Stimulated activated CD4-positive, alpha-beta T cell treated with anti-CD3 and anti-CD28 coated beads, Interleukin-2, amount 100 ng/mL, for 48 hours (primary cell): ENCODE results near the gene GSE1.

ENCODE experiments used
- DNase-seq, 2 donors: peaks; one replicate each; pipeline ENCODE4 v3.0.0-alpha.2; 2020

GSE1 gene

DNA sequence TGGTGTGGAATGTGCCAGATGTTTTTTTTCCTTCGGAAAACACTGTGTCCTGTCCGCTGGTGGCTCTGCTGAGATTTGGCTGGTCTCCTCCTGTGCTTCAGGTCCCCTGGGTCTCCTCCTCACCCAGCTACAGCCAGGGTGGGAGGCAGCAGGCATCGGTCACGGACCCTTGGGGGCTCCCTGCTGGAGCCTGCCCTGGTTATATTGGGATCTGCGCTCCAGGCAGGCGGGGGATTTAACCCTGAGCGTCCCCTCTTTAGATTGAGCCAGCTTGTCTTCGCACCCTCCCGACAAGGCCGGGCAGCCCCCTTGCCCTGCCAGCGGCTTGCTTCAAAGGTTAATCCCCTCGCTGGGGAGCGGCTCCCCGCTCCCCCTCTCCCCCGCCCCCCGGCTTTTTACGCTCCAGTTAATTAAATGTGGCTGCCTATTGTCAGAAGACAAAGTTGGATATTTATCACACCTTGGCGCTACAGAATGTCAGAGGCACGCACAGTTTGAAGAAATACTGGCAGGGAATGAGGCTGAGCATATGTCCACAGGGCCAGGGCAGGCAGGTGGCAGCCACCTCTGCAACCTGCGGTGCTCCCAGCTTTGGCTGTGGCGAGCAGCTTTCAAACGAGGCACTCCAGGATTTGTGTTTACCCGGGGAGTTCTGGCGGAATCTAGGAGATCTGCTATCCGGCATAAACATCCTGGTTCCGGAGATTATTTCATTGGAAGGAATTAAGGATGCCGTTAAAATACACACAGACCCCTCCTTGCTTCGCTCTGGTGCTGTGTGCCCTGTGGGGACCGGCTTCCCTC lies 38.2 kb upstream of the GSE1 start:
- no peak for DNase-seq

DNA sequence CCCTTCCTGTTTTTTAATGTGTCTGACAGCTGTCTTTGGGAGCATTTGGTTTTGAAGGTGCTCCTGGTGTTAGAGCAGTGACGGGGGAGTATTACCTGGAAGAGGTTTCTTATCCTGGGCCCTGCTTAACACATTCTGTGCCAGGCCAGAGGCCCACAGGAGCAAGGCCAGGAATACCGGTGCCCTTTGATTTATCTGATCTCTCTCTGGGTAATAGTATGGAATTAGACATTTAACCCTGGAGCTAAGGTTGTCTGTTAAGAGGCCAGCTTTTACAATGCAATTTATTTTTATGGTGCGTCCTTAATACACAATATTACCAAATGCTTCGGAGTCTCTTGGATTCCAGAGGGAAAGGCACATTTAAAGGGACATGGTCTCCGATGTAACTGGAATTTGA lies 37.2 kb upstream of the GSE1 start:
- DNase-seq, result no peak

DNA sequence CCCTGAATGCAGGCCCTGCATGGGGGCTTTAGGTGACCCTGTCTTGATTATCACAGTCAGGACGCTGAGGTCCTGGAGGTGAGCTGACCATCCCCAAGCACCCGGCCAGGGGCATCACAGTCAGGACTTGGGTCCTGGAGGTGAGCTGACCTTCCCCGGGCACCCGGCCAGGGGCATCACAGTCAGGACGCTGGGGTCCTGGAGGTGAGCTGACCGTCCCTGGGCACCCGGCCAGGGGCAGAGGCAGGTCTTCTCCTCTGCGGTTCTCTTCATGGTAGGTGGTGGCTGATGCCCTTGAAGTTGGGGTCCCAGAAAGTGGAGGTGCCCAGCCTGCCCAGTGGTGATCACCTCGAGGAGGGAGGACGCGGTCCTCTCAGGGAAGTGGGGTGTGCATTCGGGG lies 36.2 kb upstream of the GSE1 start:
- no peak for DNase-seq

DNA sequence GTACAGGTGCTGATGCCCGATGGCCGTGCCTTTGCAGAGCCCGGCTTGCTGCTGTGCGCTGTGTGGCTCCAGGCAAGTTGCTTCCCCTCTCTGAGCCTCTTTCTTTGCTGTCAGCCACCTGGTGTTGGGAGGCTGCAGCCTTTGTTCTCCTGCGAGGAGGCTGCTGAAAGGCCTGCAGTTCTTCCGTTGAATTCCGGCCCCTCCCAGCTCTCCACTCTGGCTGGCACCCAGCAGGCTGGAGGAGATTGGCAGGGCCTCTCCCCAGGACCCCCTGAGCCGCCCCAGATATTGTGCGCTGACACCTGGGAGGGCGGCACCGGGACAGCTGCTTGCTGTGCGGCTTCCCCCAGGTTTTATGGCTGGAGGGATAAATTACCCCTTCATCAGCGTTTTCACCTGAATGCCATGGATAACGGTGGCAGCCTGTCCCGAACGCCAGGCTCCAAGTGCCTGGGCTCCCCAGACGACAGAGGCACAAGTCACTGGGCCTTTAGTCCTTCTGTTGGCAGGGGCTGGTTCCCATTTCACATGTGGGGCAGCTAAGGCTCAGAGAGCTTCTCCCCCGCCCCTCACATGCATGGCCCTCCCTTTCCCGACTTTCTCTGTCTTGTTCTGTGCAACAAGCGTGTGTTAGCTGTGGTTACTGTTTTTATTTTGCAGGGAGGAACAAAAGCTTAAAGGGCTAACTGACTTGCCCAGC lies 35.1 kb upstream of the GSE1 start:
- no peak for DNase-seq

DNA sequence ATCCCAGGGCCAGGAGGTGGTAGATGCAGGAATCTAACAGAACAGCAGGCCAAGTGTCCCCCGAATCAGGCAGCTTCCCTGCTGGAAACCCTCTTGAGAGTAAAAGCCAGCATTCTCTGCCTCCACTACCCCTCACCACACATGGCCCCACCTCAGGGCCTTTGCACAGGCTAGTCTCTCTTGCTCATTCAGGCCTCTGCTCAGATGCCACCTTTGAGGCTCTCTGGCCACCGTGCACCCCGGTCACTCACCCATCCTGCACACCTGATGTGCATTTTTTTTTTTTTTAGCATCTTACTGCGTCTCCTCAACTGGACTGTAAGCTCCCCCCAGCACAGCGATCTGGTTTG lies 34.5 kb upstream of the GSE1 start:
- DNase-seq, result no peak

DNA sequence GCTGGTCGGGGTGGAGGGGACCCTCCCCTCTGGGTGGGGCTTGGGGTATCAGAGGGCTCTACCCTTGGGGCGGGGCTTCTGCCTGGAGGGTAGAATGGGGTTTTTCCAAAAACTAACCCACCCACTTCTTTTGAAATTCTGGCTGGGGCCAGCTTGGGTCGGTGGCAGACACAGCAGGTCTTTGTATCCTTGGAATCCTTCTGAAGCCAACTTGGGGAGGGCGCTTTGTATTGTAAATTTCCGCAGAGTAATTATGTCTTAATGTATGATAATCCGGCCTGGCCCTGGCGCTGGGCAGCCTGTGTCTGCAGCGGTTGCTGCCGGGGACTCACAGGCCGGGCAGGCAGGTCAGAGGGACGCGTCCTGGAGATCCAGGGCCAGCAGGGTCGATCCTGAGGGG lies 33.9 kb upstream of the GSE1 start:
- no peak for DNase-seq

DNA sequence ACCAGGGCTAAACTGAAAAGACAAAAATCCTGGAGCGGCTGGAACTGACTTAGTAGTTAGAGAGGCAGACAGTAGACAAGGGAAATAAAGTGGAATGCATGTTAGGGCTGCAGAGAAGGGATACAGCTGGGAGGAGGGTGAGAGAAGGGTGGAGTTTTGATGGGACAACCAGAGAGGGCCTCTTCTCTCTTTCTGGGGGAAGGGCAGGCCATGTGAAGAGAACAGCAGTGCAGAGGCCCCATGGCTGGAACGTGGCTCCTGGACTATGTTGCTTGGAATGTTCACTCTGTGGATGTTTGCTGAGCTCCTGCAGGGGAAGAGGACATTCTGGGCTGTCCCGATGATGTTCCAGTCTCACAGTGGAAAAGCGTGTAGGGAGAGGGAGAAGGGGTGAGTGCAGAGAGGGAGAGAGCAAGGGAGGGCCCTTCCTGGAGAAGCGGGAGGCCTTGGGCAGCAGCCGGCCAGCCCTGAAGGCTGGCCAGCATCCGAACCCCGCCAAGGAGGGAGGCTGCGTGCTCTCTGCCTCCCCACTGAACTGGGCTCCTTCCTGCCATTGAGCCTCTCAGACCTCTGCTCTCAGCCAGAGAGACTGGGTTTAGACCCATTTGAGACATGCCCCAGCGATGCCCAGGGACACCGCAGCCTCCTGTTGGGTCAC lies 33.1 kb upstream of the GSE1 start:
- no peak for DNase-seq

DNA sequence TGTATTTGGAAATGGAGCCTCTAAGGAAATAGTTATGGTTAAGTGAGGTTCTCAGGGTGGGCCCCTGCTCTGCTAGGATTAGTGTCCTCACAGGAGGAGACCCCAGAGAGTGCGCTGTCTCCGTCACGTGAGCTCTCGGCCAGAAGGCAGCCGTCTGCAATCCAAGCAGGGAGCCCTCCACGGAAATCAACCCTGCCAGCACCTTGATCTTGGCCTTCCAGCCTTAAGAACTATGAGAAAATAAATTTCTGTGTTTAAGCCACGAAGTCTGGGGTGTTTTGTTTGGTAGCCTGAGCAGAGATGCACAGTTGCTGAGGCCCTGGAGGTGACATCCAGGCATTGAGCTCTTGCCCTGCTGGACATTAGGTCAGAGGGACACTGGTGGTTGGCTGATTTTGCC lies 32.4 kb upstream of the GSE1 start:
- no peak for DNase-seq

DNA sequence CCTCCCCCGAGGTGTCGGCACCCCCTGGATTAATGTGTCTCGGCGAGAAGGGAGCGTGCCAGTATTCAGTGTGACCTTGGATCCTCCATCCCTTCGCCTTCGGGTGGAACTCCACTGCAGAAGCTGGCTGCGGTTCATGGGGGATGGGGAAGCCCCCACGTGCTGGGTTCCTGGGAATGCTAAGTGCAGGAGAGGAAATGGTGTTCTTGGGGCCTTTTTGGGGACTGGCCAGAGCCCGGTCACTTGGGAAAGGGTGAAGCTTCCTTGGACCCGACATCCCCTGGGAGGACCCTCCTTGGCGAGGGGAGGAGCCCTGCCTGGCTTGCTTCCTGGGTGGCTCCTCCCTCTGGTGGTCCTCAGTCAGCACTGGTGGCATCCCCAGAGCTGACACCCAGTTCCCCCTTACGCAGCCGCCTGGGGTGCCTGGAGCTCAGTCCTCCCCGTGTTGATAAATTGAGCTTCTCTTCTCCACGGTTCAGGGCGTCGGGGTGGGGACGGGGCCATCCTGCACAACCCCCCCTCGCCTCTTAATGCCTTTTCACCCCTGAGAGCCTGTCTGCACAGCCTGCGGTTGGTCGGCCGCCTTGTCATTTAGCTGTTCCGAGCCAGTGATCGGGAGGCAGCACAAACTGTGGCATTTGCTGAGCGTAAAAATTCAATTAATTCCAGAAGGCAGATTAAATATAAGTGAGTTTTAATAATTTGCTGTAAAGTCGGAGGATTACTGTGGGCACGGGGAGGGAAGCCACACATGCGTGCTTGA lies 30.7 kb upstream of the GSE1 start:
- DNase-seq, result no peak

DNA sequence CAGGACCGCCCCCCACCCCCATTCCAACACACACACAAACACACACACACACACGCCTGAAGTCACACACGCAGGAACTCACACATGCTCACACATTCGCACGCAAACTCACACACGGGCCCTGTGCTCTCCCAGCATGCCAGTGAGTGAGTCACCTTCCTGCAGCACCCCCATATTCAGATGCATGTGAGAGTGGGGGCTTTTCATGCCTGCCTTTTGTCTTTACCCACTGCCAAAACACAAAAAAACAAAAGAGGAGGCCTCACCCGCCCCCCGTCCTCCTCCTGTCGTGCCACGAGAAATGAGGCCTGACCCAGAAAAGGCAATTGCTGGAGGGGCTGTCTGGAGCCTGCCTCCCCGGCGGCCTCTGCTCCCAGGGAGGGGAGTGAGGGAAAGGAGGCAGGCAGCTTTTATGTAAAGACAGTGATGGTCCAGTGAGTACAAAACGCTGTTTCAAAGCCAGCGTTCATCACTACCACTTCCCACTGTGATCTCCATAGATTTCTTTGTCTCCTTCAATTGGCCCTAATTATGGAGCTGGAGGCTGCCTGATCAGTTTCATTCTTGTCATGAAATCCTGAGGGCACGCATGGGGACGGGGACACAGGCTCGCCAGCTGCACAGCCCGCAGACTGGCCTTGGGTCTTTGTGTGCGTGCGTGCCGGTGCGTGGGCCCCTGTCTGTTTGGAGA lies 29.5 kb upstream of the GSE1 start:
- no peak for DNase-seq

DNA sequence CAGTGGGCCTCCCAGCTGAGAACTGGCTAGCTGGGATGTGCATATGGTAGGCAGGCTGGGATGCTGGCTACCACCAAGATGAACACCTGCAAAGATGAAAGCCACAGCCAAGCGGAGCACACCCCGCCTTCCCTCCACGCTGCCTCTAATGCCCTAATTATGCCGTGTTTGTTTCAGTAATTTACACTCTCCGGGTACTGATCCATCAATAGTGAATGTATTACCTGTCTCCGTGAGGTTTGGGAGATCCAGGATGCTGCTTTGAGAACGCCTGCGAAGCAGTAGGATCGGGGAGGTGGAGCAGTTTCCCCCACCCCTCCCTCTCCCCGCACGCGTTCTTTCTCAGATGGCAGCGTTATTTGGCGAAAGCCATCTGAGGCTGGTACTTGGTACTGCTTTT lies 28.9 kb upstream of the GSE1 start:
- DNase-seq, result no peak

DNA sequence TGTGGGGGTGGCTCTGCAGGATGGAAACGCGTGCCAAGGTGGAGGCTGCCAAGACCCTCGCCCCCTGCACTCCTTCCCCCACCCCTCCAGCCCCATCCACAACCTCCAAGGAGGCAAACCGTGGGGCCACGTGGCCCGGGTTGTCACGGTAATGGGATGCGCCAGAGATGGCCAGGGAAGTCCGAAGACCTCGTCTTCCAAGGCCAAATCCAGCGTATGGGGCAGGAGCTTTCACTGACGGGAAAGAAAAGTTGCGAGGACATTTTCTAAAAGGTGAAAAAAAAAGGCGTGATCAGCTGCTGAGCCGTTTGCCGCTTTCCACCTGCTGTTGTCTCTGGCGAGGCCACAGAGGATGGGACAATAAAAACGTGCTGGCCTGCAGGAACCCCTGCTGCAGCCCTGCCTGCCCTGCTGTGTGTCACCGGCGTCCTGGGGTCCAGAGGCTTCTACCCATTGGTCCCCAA lies 28.3 kb upstream of the GSE1 start:
- DNase-seq, result no peak

DNA sequence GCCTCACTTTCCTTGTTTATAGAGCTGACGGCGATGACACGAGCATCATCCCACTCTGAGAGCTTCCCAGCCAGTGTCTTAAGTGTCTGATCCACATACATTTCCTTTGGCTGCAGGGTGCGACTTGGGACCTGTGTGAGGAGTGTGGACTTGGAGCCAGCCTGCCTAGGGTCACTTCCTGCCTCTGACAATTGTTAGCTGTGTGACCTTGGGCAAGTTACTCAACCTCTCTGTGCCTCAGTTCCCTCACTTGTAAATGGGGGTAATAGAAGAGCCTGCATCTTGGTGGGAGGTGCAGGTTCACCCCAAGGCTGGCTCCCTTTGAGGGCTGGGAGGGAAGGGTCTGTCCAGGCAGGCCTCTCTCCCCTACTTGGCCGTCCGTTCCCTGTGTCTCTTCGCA lies 27.4 kb upstream of the GSE1 start:
- no peak for DNase-seq

DNA sequence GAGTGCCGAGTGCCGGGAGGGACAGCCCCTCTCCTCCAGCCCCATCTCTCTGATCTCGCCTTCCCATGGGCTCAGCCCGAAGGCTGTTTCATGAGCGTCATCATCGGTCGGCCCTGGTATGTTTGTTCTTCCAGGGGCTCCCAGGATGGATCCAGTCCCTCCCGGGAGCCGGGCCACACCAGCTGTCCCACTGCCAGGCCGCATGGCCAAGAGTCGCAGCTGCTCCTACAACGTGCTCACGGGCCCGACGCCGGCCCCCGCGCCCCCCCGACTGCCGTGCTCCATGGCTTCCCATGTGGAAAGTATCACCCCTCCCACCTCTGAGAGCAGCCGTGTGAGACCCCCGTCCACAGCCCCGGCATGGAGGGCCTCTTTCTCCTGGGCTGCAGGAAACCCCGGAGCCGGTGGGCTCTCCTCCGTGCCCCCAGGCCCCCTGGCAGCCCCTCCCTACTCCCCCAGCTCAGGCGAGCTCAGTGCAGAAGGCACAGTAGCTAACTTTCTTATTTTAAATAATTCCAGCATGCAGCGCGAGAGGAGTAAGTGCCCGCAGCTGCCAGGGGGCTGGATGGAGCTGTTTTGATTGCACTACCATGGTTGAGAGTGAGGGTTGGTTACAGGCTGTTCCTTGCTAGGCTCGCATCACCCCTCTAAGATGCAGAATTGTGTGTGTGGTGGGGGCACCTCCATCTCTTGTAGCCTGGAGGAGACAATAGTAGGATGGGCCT lies 26.6 kb upstream of the GSE1 start:
- DNase-seq, result no peak

DNA sequence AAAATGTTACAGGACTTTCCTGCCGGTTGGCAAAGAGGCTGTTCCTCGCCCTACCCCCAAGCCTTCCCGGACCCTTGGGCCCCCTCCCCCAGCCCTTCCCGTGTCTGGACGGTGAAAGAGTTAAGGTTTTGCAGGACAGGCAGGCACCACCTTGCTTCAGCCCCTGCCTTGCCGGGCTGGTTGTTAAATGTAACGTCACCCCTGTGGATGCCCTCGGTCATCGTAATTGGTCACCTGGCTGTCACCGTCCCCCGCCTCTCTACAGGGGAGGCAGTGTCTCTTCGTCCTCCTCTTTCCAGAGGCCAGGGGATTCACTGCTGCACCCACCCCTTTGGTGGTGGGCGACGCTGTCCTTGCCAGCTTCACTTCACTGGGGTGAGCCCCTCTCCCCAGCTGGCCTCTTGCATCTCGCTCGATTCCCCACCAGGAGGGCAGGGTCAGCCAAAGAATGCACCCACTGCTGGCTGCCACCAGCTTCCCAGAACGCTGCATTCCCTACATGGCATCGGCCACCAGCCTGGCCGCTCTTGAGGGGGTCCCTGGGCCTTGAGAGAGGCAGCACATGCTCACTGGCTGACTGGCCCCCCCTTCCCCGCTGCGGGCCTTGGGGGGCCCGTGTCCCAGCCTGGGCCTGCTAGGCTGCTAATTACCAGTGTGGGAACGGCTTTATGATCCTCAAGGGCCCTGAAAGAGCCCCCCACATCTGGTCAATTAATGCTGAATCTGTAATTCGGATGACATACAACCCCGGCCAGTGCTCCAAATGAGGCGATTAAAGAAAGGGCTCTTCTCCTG lies 25.2 kb upstream of the GSE1 start:
- DNase-seq, result no peak

DNA sequence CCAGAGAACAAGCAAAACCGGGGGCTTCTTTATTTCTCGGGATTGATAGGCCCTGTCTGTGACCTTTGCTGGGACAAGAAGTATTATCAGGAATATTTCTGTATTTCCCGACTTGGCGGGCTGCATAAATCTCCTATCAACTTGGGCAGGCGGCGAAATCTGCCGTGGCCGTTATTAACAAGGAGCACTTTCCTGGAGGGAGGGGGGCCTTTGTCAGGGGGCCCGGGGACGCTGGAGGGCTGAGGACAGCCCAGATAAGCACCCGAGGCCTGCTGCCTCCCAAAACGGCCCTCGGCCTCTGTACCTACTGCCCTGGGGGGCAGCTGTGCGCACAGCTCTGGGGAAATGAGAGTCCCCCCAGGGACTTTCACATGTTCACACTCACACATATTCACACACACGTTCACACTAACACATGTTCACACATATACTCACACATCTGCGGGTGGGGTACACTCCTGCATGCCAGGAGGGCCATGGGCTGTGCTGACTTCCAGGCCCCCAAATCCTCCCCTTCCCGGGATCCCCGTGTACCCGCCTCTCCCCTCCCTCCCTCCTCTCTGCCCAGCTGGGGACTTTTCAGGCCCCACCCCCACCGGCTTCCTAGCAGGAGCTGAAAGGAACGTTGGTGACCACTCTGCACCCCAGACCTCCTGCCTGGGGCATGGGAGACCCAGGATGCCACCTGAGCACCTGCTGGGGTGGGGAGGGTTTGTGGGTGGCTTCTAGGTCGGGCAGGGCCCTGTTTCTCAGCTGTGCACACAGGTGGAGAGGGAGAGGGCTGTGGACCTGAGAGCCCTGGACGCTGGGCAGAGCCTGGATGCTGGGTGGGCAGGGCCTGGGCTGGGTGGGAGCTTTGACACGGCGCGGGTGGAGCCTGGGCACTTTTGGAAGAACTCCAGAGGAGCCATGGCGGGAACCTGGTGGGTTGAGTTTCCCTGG lies 24.3 kb upstream of the GSE1 start:
- no peak for DNase-seq

DNA sequence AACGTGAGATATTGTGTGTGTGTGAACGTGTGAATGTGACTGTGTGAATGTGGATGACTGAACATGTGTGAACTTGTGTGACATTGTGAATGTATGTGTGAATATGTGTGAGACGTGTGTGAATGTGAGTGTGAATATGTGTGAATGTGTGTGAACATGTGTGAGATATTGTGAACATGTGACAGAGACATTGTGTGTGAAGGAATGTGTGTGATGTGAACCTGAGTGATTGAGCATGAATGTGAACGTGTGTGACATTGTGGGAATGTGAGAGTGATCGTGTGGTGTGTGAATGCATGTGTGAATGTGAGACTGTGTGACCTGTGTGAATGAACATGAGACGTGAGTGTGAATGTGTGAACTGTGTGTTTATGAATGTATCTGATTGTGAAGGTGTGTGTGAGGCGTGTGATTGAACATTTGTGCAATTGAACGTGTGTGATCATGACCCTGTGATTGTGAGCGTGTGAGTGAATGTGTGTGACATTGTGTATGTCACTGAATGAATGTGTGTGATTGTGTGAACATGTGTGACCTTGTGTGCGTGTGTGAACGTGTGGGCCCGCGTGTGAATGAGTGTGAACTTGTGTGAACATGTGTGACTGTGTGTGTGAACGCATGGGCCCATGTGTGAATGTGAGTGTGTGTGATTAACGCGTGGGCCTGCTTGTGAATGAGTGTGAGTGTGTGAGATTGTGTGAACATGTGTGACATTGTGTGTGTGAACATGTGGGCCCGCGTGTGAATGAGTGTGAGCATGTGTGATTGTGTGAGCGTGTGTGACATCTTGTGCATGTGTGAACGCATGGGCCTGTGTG lies 23.2 kb upstream of the GSE1 start:
- no peak for DNase-seq

DNA sequence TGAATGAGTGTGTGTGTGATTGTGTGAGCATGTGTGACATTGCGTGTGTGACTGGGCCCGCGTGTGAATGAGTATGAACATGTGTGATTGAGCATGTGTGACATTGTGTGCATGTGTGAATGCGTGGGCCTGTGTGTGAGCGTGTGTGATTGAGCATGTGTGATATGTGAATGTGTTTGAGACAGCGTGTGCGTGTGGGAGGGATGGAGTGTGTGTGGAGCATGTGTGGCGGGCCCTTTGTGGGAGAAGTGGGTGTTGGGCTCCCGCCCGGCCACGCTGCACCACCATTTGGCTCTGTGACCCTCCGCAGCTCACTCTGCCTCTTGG lies 22.7 kb upstream of the GSE1 start:
- no peak for DNase-seq

DNA sequence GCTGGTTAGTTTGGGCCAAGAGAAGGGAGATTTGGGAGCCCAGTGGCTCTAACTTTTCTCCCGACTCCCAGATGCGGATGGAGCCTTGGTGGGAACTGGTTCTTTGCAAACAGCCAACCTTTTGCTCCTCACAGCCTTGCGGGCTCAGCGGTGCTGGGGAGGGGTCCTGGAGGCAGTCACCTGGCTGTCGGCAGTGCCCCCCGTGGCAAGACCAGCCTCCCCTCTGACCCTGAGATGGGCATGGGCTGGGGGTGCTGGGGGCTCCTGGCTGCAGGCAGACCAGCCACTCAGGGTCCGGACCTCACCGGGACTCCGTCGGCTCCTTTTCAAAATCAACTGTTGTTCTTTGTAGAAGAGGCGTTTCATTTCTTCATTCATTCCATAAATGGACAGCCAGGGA lies 21.7 kb upstream of the GSE1 start:
- no peak for DNase-seq
